GM06990 (cell line): Measurements from ENCODE around the gene PRKCE.

Source experiments
- DNase-seq: peaks from one replicate; pipeline ENCODE4 v3.0.0-alpha.2; 2011; ENCODE audit not compliant: insufficient read length; ENCODE audit errors: extremely low read depth
- H3K27me3 ChIP-seq: replicated peaks from 2 replicates; pipeline ENCODE4 v1.6.0; 2011; ENCODE audit warnings: low read length; ENCODE audit not compliant: control insufficient read depth, insufficient read depth
- H3K36me3 ChIP-seq: 2 replicates; pipeline ENCODE4 v1.5.1; 2011; ENCODE audit warnings: low read length; ENCODE audit not compliant: control insufficient read depth, insufficient read depth
- H3K4me3 ChIP-seq: replicated peaks from 2 replicates; pipeline ENCODE4 v1.5.1; 2011; ENCODE audit warnings: low read depth, mild to moderate bottlenecking, control low read depth, low read length
- CTCF ChIP-seq: IDR thresholded peaks from 2 replicates; pipeline ENCODE4 v1.5.1; 2011; ENCODE audit warnings: low read length, control low read depth, mild to moderate bottlenecking, inconsistent platforms; ENCODE audit not compliant: insufficient read depth, poor library complexity, severe bottlenecking

The PRKCE gene

GRCh38 chr2:45711224-45711623, 59.7 kb downstream of the PRKCE start:
- Histone ChIP-seq H3K4me3 (no peak overlapping the region), H3K27me3 (no peaks in the 10 kb centered on the region; the same call in 1 of the 2 replicates), H3K36me3 (no peaks in the 10 kb centered on the region)
- DNase-seq: no peak
- TF ChIP-seq CTCF: no peak

- no peak for DNase-seq
- Histone ChIP-seq H3K36me3 (no peaks in the 10 kb centered on the region), H3K4me3 (no peak overlapping the region), H3K27me3 (no peaks in the 10 kb centered on the region; the same call in 1 of the 2 replicates)
- no peak for TF ChIP-seq CTCF
Measured at GRCh38 chr2:45712570-45712969, 61.1 kb downstream of the PRKCE start.

- H3K36me3 ChIP-seq: no peaks in the 10 kb centered on the region
- TF ChIP-seq CTCF: no peak
- H3K27me3 ChIP-seq: no peaks in the 10 kb centered on the region; the same call in 1 of the 2 replicates
- no peak overlapping the region for H3K4me3 ChIP-seq
- no peak for DNase-seq
Measured at GRCh38 chr2:45713136-45713535, 61.7 kb downstream of the PRKCE start.

GRCh38 chr2:45713591-45713990, 62.1 kb downstream of the PRKCE start:
- no peak overlapping the region for H3K4me3 ChIP-seq
- TF ChIP-seq CTCF: no peak

GRCh38 chr2:45714679-45715078, 63.2 kb downstream of the PRKCE start:
- Histone ChIP-seq H3K36me3 (no peaks in the 10 kb centered on the region), H3K27me3 (no peaks in the 10 kb centered on the region; the same call in 1 of the 2 replicates), H3K4me3 (no peak overlapping the region)
- no peak for DNase-seq
- TF ChIP-seq CTCF: no peak

More at GRCh38 chr2:45713591-45713990, 62.1 kb downstream of the PRKCE start:
- Histone ChIP-seq H3K27me3 (no peaks in the 10 kb centered on the region; the same call in 1 of the 2 replicates), H3K36me3 (no peaks in the 10 kb centered on the region)
- DNase-seq: no peak
